Left renal pelvis (tissue), 4 donors: ENCODE data around the gene HCFC1. TPM values are rescaled to one million over a fixed set of nuclear protein-coding genes. Genes with fewer than 3 reads are reported as not detected.

ENCODE experiments used
- DNase-seq, 4 donors: peaks; one replicate each; pipeline ENCODE4 v3.0.0-alpha.2; 2013; ENCODE audit warnings: low read depth in 4 of 4, low spot score in 3 of 4
- polyA plus RNA-seq, 4 donors: library from polyadenylated mRNA; unstranded; fragments of 120-200 nt; gene quantifications; one replicate each; pipeline ENCODE4 v1.2.1, GENCODE V29; 2013; ENCODE audit not compliant: insufficient read length in 4 of 4

HCFC1 gene
- polyA plus RNA-seq, 4 donors: 38.1 to 49.9 (median 42.2) TPM

GRCh38 chrX:153944140-153944799, 27.3 kb downstream of the HCFC1 start, which contains the start of gene RENBP:
RENBP (minus strand) TSS chrX:153944643; CDS start chrX:153944610, 33 bp downstream.
- DNase-seq: no peak

DNA sequence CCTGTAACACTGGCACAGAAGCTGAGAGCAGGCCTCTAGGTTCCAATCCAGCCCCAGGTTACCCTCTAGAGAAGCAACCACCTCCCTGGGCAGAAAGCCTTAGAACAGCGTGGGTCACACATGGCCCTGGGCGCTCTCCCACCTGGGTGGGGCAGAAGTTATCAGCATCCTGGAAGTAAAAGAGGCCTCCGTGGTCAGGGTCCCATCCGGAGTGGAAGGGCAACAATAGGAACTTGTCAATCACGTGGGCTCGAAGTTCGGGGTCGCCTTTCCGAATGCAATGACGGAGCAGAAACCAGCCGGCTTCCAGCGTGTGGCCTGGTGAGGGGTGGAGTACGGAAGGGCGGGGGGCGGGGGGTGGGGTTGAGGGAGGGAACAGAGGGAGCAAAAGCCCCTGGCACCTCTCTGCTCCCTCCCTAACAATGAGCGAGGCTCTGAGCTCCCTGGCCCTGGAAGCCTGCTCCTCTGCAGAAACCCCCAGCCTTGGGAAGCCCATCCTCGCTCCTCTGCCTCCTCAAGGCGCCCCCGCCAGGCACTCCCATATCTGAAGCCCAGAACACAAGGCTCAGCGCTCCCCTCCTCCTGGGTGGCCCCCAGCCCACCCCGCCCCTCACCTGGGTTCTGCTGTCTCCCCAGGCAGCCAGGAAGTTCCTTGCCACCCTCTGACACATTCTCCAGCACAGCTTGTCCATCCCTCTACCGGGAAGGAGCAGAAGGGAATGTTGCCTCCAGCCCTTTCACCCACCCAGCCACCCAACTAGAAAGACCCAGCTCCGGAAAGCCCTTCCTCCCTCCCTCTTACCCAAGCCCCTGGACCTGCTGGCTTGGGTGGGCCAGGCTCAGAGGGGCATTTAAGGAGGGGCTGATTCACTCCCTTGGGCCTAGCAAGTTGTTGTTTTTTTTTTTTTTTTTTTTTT, 30.0 kb downstream of the HCFC1 start:
- no peak for DNase-seq

GRCh38 chrX:153939573-153939972, 32.0 kb downstream of the HCFC1 start:
- no peak for DNase-seq

DNA sequence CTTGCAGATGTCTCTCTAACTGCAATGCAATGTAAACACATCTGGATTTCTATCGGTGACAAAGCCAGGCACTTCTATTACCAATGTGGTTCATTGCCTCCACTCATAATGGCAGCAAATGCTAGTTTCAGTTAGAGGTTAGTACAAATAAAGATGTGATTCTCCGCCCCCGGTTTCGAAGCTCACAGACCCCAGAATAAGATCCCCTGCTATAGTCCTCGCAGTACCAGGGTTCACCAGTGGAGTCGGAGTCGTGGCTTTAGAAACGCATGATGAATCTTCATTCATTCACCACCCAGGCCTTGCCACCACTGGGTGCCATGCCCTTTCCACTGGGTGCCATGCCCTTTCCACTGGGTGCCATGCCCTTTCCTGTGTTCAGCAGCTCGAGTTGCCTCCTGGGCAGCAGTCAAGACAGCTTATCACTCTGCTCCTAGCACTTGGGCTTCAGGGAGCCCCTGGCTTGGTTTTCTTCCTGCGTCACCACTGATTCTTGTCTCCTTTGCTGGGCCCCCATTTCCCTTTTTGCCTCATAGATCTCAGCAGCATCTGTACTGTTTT, 33.3 kb downstream of the HCFC1 start:
- DNase-seq: no peak

GRCh38 chrX:153937056-153937455, 34.6 kb downstream of the HCFC1 start:
- DNase-seq: no peak

- DNase-seq: no peak
These were observed 36.2 kb downstream of the HCFC1 start for GRCh38 chrX:153935326-153935851.

- DNase-seq: no peak
These were observed 36.8 kb downstream of the HCFC1 start, which contains the start of gene NAA10 for GRCh38 chrX:153934762-153935325. NAA10 (minus strand) TSS chrX:153935037; CDS start chrX:153934904, 133 bp downstream.

- no peak for DNase-seq
These were observed 37.4 kb downstream of the HCFC1 start for GRCh38 chrX:153934148-153934761.

DNA sequence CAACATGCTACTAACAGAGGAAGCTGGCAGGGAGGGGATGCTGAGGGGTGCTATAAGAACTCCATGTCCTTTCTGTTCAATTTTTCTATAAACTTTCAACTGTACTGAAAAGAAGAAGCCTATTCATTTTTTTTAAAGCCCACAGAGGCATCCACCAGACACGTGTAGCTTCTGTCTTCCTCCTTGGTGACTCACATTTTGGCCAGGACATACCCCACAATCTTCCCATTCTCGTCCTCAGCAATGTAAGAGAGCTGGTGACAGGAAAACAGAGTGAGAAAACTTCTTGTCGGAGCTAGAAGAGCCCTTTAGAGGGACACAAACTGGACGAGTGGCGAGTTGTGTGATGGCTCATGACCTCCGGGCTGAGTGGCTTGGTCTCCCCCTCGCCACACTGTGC, 37.9 kb downstream of the HCFC1 start:
- DNase-seq: no peak

- DNase-seq: no peak
These were observed 39.2 kb downstream of the HCFC1 start for GRCh38 chrX:153932220-153932915.

DNA sequence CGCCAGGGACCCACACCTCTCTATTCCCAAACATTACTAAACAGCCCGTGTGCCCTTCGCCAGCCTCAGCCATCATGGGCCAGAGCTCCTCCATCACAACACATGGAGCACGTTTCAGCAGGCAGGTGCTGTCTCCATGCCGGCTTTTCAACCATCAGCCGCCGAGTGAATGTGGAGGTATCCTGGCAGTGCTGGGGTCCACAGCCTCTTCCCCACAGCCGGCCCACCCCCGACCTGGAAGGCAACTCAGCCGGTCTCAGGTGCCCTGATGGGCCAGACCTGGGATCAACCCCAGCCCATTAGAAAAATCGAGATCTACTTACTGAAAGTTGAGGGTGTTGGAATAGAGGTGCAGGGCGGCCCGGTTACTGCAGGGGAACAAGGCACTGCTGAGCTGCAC, 39.9 kb downstream of the HCFC1 start:
- no peak for DNase-seq

DNA sequence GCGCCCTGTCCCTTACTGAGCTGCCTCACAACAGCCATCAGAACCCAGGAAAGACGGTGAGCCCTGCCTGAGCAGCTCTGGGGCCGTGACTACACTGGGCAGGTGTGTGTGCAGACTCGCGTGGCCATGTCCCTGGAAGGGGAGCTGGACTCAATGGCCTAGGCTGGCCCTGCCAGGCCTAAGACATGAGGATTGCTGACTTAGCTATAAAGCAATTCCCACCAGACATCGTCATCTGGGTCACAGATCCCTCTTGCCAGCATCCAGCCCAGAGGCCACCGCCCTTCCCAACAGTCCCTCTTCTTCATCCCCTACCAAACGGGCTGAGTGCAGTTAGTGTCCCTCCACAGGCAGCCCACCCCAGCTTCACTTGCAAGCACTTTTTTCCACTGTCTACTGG, 40.5 kb downstream of the HCFC1 start:
- DNase-seq: no peak

DNA sequence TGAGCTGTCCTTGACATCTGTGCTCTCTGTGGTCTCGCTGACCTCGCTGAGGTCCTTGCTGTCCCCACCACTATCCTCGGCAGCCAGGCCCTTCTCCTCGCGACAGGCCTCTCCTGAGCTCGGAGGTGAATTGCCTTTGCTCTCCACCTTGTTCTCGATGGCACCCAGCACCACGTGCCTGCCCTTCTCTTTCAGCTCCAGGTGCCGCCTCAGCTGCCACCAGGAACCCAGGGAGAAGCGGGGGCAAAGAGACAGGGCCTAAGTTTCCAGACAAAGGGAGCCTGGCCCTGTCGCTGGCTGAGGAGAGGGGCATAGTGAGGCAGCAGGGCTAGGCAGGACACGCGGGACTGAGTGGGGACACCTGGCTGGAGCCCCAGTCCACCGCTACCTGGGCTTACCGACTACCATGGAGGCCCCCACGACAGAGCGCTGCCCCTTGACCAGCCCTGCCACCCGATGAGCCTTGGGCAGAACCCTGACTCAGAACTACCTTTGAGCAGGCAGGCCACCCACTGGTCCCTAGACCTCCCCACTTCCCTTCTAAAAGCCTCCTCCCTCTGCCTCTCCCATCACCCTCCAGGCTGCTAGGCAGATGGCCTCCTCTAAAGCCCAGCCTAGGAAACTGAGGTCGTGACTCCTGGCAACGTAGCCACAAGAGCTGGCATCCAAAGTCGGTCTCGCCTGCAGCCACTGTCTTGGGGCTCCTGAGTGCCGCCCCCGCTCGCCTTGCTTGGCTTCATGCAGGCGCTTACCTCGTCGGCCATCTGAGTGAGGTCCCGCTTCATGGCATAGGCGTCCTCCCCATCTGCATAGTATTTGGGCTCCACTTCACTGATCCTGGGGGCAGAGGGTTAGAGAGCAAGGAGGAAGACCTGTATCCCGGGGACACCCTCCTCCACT, 41.4 kb downstream of the HCFC1 start:
- DNase-seq: no peak

- DNase-seq: no peak
These were observed 42.0 kb downstream of the HCFC1 start for GRCh38 chrX:153929576-153929975.

GRCh38 chrX:153928846-153929245, 42.8 kb downstream of the HCFC1 start:
- DNase-seq: no peak

GRCh38 chrX:153927922-153928760, 43.5 kb downstream of the HCFC1 start:
- DNase-seq: peak; percentile 75 to 88 (median 83)

DNA sequence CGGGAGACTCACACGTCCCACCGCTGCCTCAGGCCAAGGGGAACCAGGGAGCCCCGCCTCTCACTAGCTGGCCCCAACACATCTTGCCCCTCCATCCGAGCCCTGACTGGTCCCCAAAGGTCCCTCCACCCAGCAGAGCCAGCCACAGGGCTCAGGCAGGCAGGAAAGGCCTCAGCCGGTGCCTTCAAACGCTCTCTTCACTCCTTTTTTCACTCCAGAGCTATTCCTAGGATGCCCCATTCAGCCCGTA, 44.0 kb downstream of the HCFC1 start:
- no peak for DNase-seq
